Neural progenitor cell (in vitro differentiated cells): ENCODE results near the gene ANLN. TPM values are rescaled to one million over a fixed set of nuclear protein-coding genes. Genes with fewer than 3 reads are reported as not detected.

Experiments used
- DNase-seq: peaks from one replicate; pipeline ENCODE4 v3.0.0-alpha.2; 2016; ENCODE audit warnings: low spot score
- H2AFZ ChIP-seq: fragments of 200-600 bp; sonication (generic); replicated peaks from 2 replicates; pipeline ENCODE4 v1.6.1; 2016; ENCODE audit warnings: antibody characterized with exemption
- H3F3A ChIP-seq: fragments of 200-600 bp; sonication (generic); 2 replicates; pipeline ENCODE4 v1.6.1; 2016; ENCODE audit warnings: antibody characterized with exemption, low read depth
- H3K27ac ChIP-seq: fragments of 200-600 bp; sonication (generic); 2 replicates; pipeline ENCODE4 v1.5.1; 2016; ENCODE audit warnings: mild to moderate bottlenecking
- H3K27me3 ChIP-seq: fragments of 200-600 bp; sonication (generic); 2 replicates; pipeline ENCODE4 v1.6.1; 2016; ENCODE audit warnings: mild to moderate bottlenecking, moderate library complexity
- H3K36me3 ChIP-seq: fragments of 200-600 bp; sonication (generic); 2 replicates; pipeline ENCODE4 v1.5.1; 2016
- H3K4me1 ChIP-seq: fragments of 200-600 bp; sonication (generic); 2 replicates; pipeline ENCODE4 v1.6.1; 2016; ENCODE audit warnings: mixed run types
- H3K4me2 ChIP-seq: fragments of 200-600 bp; sonication (generic); 2 replicates; pipeline ENCODE4 v1.6.1; 2016
- H3K4me3 ChIP-seq: fragments of 200-600 bp; sonication (generic); 2 replicates; pipeline ENCODE4 v1.5.1; 2016
- H3K79me2 ChIP-seq: fragments of 200-600 bp; sonication (generic); 2 replicates; pipeline ENCODE4 v1.6.1; 2016; ENCODE audit warnings: low read depth
- H3K9ac ChIP-seq: fragments of 200-600 bp; sonication (generic); 2 replicates; pipeline ENCODE4 v1.6.1; 2016
- H3K9me3 ChIP-seq: fragments of 200-600 bp; sonication (generic); 2 replicates; pipeline ENCODE4 v1.5.1; 2016; ENCODE audit warnings: low read depth
- H4K20me1 ChIP-seq: fragments of 200-600 bp; sonication (generic); 2 replicates; pipeline ENCODE4 v1.6.1; 2016; ENCODE audit warnings: low read depth
- H3K27ac Mint-ChIP-seq: 3 replicates; pipeline ENCODE4 v1.8.0; 2021; ENCODE audit warnings: mixed read lengths
- H3K27me3 Mint-ChIP-seq: 2 replicates; pipeline ENCODE4 v1.8.0; 2022; ENCODE audit warnings: low read depth, mild to moderate bottlenecking, inconsistent platforms, moderate library complexity, mixed read lengths; ENCODE audit not compliant: insufficient read depth
- H3K36me3 Mint-ChIP-seq: 3 replicates; pipeline ENCODE4 v1.8.0; 2021; ENCODE audit warnings: mixed read lengths
- H3K4me1 Mint-ChIP-seq: 3 replicates; pipeline ENCODE4 v1.8.0; 2021; ENCODE audit warnings: mixed read lengths
- H3K4me3 Mint-ChIP-seq: 3 replicates; pipeline ENCODE4 v1.8.0; 2021; ENCODE audit warnings: mild to moderate bottlenecking, moderate library complexity, mixed read lengths
- H3K9me3 Mint-ChIP-seq: 3 replicates; pipeline ENCODE4 v1.8.0; 2020; ENCODE audit warnings: mixed read lengths
- CTCF ChIP-seq: fragments of 200-600 bp; sonication (generic); IDR thresholded peaks from 2 replicates; pipeline ENCODE4 v1.5.1; 2017; ENCODE audit warnings: antibody characterized with exemption, mild to moderate bottlenecking
- EZH2 ChIP-seq: fragments of 200-600 bp; sonication (generic); IDR thresholded peaks from 2 replicates; pipeline ENCODE4 v1.6.1; 2017; ENCODE audit warnings: antibody characterized with exemption, mild to moderate bottlenecking, moderate library complexity
- EZH2phosphoT487 ChIP-seq: fragments of 200-600 bp; sonication (generic); IDR thresholded peaks from 2 replicates; pipeline ENCODE4 v1.6.1; 2017; ENCODE audit warnings: antibody characterized with exemption
- total RNA-seq: library from RNA; depleted of rRNA; stranded (reverse); fragments of >200 nt; gene quantifications from 2 replicates; pipeline ENCODE4 v1.2.3, GENCODE V29; 2015; ENCODE audit warnings: low replicate concordance

ANLN gene
- total RNA-seq, 1 donor from 2014 or later = 176 TPM

GRCh38 chr7:36455646-36456045 is 66.0 kb downstream of the ANLN start:
- H3F3A ChIP-seq = no peaks in the 10 kb centered on the region
- Mint-ChIP-seq H3K9me3 (no peaks in the 10 kb centered on the region), H3K27ac (no peak overlapping the region), H3K27me3 (no peaks in the 10 kb centered on the region), H3K4me3 (no peak overlapping the region), H3K36me3 (peaks cover 20% of the 10 kb centered on the region), H3K4me1 (no peaks in the 10 kb centered on the region)
- no peak overlapping the region for H3K4me3 ChIP-seq
- H3K27ac ChIP-seq = no peak overlapping the region
- peaks cover 10% of the 10 kb centered on the region for H3K36me3 ChIP-seq
- H3K4me1 ChIP-seq = no peaks in the 10 kb centered on the region
- no peak overlapping the region for H3K4me2 ChIP-seq
- TF ChIP-seq EZH2 (no peak), EZH2phosphoT487 (no peak), CTCF (no peak)
- H3K79me2 ChIP-seq = no peaks in the 10 kb centered on the region
- H4K20me1 ChIP-seq = no peaks in the 10 kb centered on the region
- H3K9me3 ChIP-seq = no peaks in the 10 kb centered on the region
- DNase-seq = no peak
- no peaks in the 10 kb centered on the region for H3K27me3 ChIP-seq
- no peak overlapping the region for H3K9ac ChIP-seq
- no peak overlapping the region for H2AFZ ChIP-seq

GRCh38 chr7:36456138-36456537 is 66.5 kb downstream of the ANLN start:
- Histone ChIP-seq H3K9ac (no peak overlapping the region), H3K79me2 (no peaks in the 10 kb centered on the region), H3K4me3 (no peak overlapping the region), H4K20me1 (no peaks in the 10 kb centered on the region), H3F3A (no peaks in the 10 kb centered on the region), H3K4me1 (no peaks in the 10 kb centered on the region), H3K36me3 (peaks cover 10% of the 10 kb centered on the region), H3K27me3 (no peaks in the 10 kb centered on the region), H3K9me3 (no peaks in the 10 kb centered on the region), H3K27ac (no peak overlapping the region), H3K4me2 (no peak overlapping the region), H2AFZ (no peak overlapping the region)
- Mint-ChIP-seq H3K27me3 (no peaks in the 10 kb centered on the region), H3K36me3 (peaks cover 16% of the 10 kb centered on the region), H3K27ac (no peak overlapping the region), H3K4me1 (no peaks in the 10 kb centered on the region), H3K9me3 (no peaks in the 10 kb centered on the region), H3K4me3 (no peak overlapping the region)
- DNase-seq = no peak
- TF ChIP-seq EZH2 (no peak), EZH2phosphoT487 (no peak), CTCF (no peak)

GRCh38 chr7:36456548-36456947 is 66.9 kb downstream of the ANLN start:
- no peak overlapping the region for H2AFZ ChIP-seq
- H3K27ac Mint-ChIP-seq = no peak overlapping the region

More at GRCh38 chr7:36456548-36456947, 66.9 kb downstream of the ANLN start:
- H3K4me1 Mint-ChIP-seq = no peaks in the 10 kb centered on the region
- H3K27ac ChIP-seq = no peak overlapping the region
- H3K4me3 ChIP-seq = no peak overlapping the region
- TF ChIP-seq EZH2phosphoT487 (no peak), CTCF (no peak), EZH2 (no peak)
- H3K4me1 ChIP-seq = no peaks in the 10 kb centered on the region
- no peaks in the 10 kb centered on the region for H3K79me2 ChIP-seq
- no peaks in the 10 kb centered on the region for H3K9me3 Mint-ChIP-seq
- H3K4me2 ChIP-seq = no peak overlapping the region
- H3K9me3 ChIP-seq = no peaks in the 10 kb centered on the region
- no peak overlapping the region for H3K4me3 Mint-ChIP-seq
- H4K20me1 ChIP-seq = no peaks in the 10 kb centered on the region
- no peak overlapping the region for H3K9ac ChIP-seq
- H3K27me3 Mint-ChIP-seq = no peaks in the 10 kb centered on the region
- H3K36me3 ChIP-seq = peaks cover 10% of the 10 kb centered on the region
- H3K36me3 Mint-ChIP-seq = peaks cover 14% of the 10 kb centered on the region
- H3K27me3 ChIP-seq = no peaks in the 10 kb centered on the region
- no peaks in the 10 kb centered on the region for H3F3A ChIP-seq
- DNase-seq = no peak
